H1 (cell line): ENCODE measurements around the gene IZUMO2. TPM values are rescaled to one million over a fixed set of nuclear protein-coding genes. Genes with fewer than 3 reads are reported as not detected.
"Not testable (repeated sequence)": the region's sequence is repeated elsewhere in the genome, so short reads cannot be mapped to it uniquely, and the experiment has no call there.

Experiments
- CTCF ChIA-PET: fragments of 300-600 bp; sonication (Branson Sonifier 250); formaldehyde crosslinking; loops from one replicate; lab custom pipeline; 2021; ENCODE audit not compliant: partially characterized antibody; lab: Charles Lee
- POLR2A ChIA-PET: fragments of 300-600 bp; sonication (Branson Sonifier 250); formaldehyde crosslinking; loops from one replicate; lab custom pipeline; 2021; ENCODE audit warnings: inconsistent platforms; ENCODE audit not compliant: partially characterized antibody; lab: Charles Lee
- DNase-seq, 2 experiments: peaks; one replicate each; pipeline versions ENCODE4 v3.0.0 to v3.0.0-alpha.2; 2010 to 2022; ENCODE audit warnings: low spot score in 2 of 2, low read depth in 1 of 2, mixed read lengths in 1 of 2
- FAIRE-seq: peaks from 2 replicates; lab custom pipeline; 2011; peaks lifted over from hg19 to GRCh38; lab: Jason Lieb, UNC
- H2AFZ ChIP-seq: 2 replicates; pipeline ENCODE4 v1.8.1; 2012; ENCODE audit warnings: low read length, inconsistent platforms
- H2AK5ac ChIP-seq: 2 replicates; pipeline ENCODE4 v1.6.1; 2013; ENCODE audit warnings: low read depth, low read length
- H2BK120ac ChIP-seq: replicated peaks from 2 replicates; pipeline ENCODE3; 2013; ENCODE audit warnings: low read depth, low read length, inconsistent platforms
- H2BK12ac ChIP-seq: 2 replicates; pipeline ENCODE4 v1.6.1; 2013; ENCODE audit warnings: low read depth, low read length
- H2BK15ac ChIP-seq: 2 replicates; pipeline ENCODE4 v1.6.1; 2013; ENCODE audit warnings: low read length
- H2BK20ac ChIP-seq: 2 replicates; pipeline ENCODE4 v1.6.1; 2013; ENCODE audit warnings: low read length
- H2BK5ac ChIP-seq: 2 replicates; pipeline ENCODE4 v1.6.1; 2013; ENCODE audit warnings: low read depth, low read length
- H3K14ac ChIP-seq: 2 replicates; pipeline ENCODE4 v1.6.1; 2013; ENCODE audit warnings: inconsistent platforms; ENCODE audit not compliant: insufficient read length
- H3K18ac ChIP-seq: 2 replicates; pipeline ENCODE4 v1.6.1; 2013; ENCODE audit warnings: low read length; ENCODE audit errors: extremely low read depth
- H3K23ac ChIP-seq: 2 replicates; pipeline ENCODE4 v1.6.1; 2013; ENCODE audit warnings: inconsistent platforms; ENCODE audit not compliant: insufficient read length
- H3K23me2 ChIP-seq: 2 replicates; pipeline ENCODE4 v1.6.1; 2013; ENCODE audit warnings: low read depth, low read length
- H3K27ac ChIP-seq: 2 replicates; pipeline ENCODE4 v1.6.1; 2011; ENCODE audit warnings: low read depth, low read length, inconsistent platforms
- H3K27me3 ChIP-seq, 4 experiments: replicated peaks in 1 of 4; 1 replicate in 1 of 4; 2 replicates in 3 of 4; pipeline versions ENCODE4 v1.6.1 to v1.8.1; 2011 to 2013; ENCODE audit warnings: low read length in 3 of 4, mild to moderate bottlenecking in 3 of 4, inconsistent platforms in 2 of 4, mixed read lengths in 2 of 4, moderate library complexity in 1 of 4; ENCODE audit not compliant: control insufficient read depth in 3 of 4, insufficient read depth in 3 of 4; ENCODE audit errors: extremely low read depth in 1 of 4
- H3K36me3 ChIP-seq, 4 experiments: 2 replicates each; pipeline versions ENCODE4 v1.6.1 to v1.8.1; 2011 to 2013; ENCODE audit warnings: mild to moderate bottlenecking in 4 of 4, low read length in 3 of 4, moderate library complexity in 2 of 4, control low read depth in 1 of 4, inconsistent platforms in 1 of 4; ENCODE audit not compliant: insufficient read depth in 4 of 4, control insufficient read depth in 2 of 4
- H3K4ac ChIP-seq: replicated peaks from 2 replicates; pipeline ENCODE3; 2013; ENCODE audit warnings: low read length, low read depth, mixed read lengths, inconsistent platforms; ENCODE audit not compliant: insufficient read length
- H3K4me1 ChIP-seq, 4 experiments: replicated peaks in 1 of 4; 1 replicate in 1 of 4; 2 replicates in 3 of 4; pipeline versions ENCODE4 v1.6.1 to v1.8.1; 2011 to 2013; ENCODE audit warnings: low read length in 3 of 4, inconsistent platforms in 2 of 4, mixed read lengths in 1 of 4; ENCODE audit not compliant: insufficient read depth in 4 of 4, control insufficient read depth in 3 of 4
- H3K4me2 ChIP-seq, 2 experiments: 2 replicates each; pipeline versions ENCODE4 v1.6.1 to v1.8.1; 2011 to 2013; ENCODE audit warnings: low read depth in 2 of 2, low read length in 2 of 2, control low read depth in 1 of 2, inconsistent platforms in 1 of 2, mild to moderate bottlenecking in 1 of 2; ENCODE audit not compliant: insufficient read depth in 1 of 2
- H3K4me3 ChIP-seq, 4 experiments: fragments of 200-600, 300-600 bp in 1 of 4; sonication (generic), shearing (Covaris generic), sonication (Bioruptor Twin) in 1 of 4; 2 replicates each; pipeline versions ENCODE4 v1.5.1 to v1.8.1; 2011 to 2016; ENCODE audit warnings: low read length in 4 of 4, low read depth in 3 of 4, control low read depth in 2 of 4, inconsistent platforms in 2 of 4, mild to moderate bottlenecking in 2 of 4, mixed read lengths in 1 of 4, moderate library complexity in 1 of 4; ENCODE audit not compliant: insufficient read depth in 2 of 4; ENCODE audit errors: extremely low read depth in 1 of 4
- H3K56ac ChIP-seq: replicated peaks from 2 replicates; pipeline ENCODE3; 2013; ENCODE audit warnings: low read depth, mild to moderate bottlenecking, mixed read lengths, low read length, inconsistent platforms; ENCODE audit not compliant: insufficient read length
- H3K79me1 ChIP-seq: 2 replicates; pipeline ENCODE4 v1.6.1; 2013; ENCODE audit warnings: low read depth, low read length, control low read depth
- H3K79me2 ChIP-seq, 2 experiments: 2 replicates each; pipeline versions ENCODE4 v1.6.1 to v1.8.1; 2012 to 2013; ENCODE audit warnings: low read length in 2 of 2, mild to moderate bottlenecking in 2 of 2, inconsistent platforms in 1 of 2; ENCODE audit not compliant: insufficient read depth in 2 of 2, control insufficient read depth in 1 of 2
- H3K9ac ChIP-seq, 4 experiments: replicated peaks in 1 of 4; 1 replicate in 1 of 4; 2 replicates in 3 of 4; pipeline versions ENCODE4 v1.6.1 to v1.8.1; 2011 to 2013; ENCODE audit warnings: low read depth in 3 of 4, low read length in 3 of 4, control low read depth in 2 of 4, mild to moderate bottlenecking in 2 of 4, moderate library complexity in 2 of 4, inconsistent platforms in 1 of 4; ENCODE audit errors: extremely low read depth in 1 of 4
- H3K9me3 ChIP-seq, 2 experiments: 2 replicates each; pipeline versions ENCODE4 v1.6.1 to v1.8.1; 2012 to 2013; ENCODE audit warnings: mild to moderate bottlenecking in 2 of 2, moderate library complexity in 2 of 2, control low read depth in 1 of 2, inconsistent platforms in 1 of 2, low read depth in 1 of 2, low read length in 1 of 2, mixed read lengths in 1 of 2; ENCODE audit not compliant: insufficient read depth in 2 of 2
- H4K20me1 ChIP-seq, 2 experiments: replicated peaks in 1 of 2; 2 replicates each; pipeline versions ENCODE3 to v1.8.1; 2011 to 2013; ENCODE audit warnings: inconsistent platforms in 2 of 2, low read length in 2 of 2, mild to moderate bottlenecking in 1 of 2; ENCODE audit not compliant: insufficient read depth in 2 of 2, control insufficient read depth in 1 of 2
- H4K5ac ChIP-seq: 2 replicates; pipeline ENCODE4 v1.6.1; 2013; ENCODE audit warnings: low read length, low read depth, mixed read lengths, inconsistent platforms; ENCODE audit not compliant: insufficient read length
- H4K8ac ChIP-seq: 2 replicates; pipeline ENCODE4 v1.8.0; 2013; ENCODE audit warnings: mild to moderate bottlenecking, moderate library complexity, low read length, inconsistent platforms; ENCODE audit not compliant: insufficient read depth; ENCODE audit errors: extremely low read depth
- H4K91ac ChIP-seq: replicated peaks from 2 replicates; pipeline ENCODE3; 2013; ENCODE audit warnings: low read length, mixed read lengths, inconsistent platforms; ENCODE audit not compliant: insufficient read length
- WGBS, 2 experiments: shearing (Covaris generic) in 1 of 2; methylation state at CpG; one replicate each; pipeline versions ENCODE4 v1.1.6 to v1.1.7; 2013 to 2015; ENCODE audit warnings: low lambda C conversion rate in 2 of 2, mixed read lengths in 2 of 2, inconsistent platforms in 1 of 2, low coverage in 1 of 2, missing lambda C conversion rate in 1 of 2; ENCODE audit not compliant: insufficient replicate concordance in 2 of 2, insufficient coverage in 1 of 2, insufficient read length in 1 of 2; ENCODE audit errors: extremely low coverage in 1 of 2, missing lambda C conversion rate in 1 of 2; 5-methylcytosine and 5-hydroxymethylcytosine counted together
- polyA plus RNA-seq, 7 experiments: library from polyadenylated mRNA; depleted of rRNA in 3 of 7; stranded (reverse) in 5 of 7; unstranded in 2 of 7; fragments of >200 nt in 5 of 7; fragments of 200-250 nt in 2 of 7; gene quantifications; 1 replicate in 5 of 7; 2 replicates in 1 of 7; 4 replicates in 1 of 7; pipeline versions ENCODE4 v1.2.1 to v1.2.3, GENCODE V29; 2011 to 2013; ENCODE audit warnings: missing spikeins in 2 of 7, mixed read lengths in 2 of 7
- total RNA-seq: library from RNA; stranded (reverse); fragmentation: NEBNext Ultra II Directional; extraction: Animal tissue kit (Norgen Biotek cat#: 25700); gene quantifications from 2 replicates; pipeline ENCODE4 v1.2.1, GENCODE V29; 2021

IZUMO2 gene
- total and polyA plus RNA-seq, 2 of the 8 experiments (the other 6 are each of a cell fraction or from before 2014, with no cell fraction given), result 1.7 to 1.9 TPM

DNA sequence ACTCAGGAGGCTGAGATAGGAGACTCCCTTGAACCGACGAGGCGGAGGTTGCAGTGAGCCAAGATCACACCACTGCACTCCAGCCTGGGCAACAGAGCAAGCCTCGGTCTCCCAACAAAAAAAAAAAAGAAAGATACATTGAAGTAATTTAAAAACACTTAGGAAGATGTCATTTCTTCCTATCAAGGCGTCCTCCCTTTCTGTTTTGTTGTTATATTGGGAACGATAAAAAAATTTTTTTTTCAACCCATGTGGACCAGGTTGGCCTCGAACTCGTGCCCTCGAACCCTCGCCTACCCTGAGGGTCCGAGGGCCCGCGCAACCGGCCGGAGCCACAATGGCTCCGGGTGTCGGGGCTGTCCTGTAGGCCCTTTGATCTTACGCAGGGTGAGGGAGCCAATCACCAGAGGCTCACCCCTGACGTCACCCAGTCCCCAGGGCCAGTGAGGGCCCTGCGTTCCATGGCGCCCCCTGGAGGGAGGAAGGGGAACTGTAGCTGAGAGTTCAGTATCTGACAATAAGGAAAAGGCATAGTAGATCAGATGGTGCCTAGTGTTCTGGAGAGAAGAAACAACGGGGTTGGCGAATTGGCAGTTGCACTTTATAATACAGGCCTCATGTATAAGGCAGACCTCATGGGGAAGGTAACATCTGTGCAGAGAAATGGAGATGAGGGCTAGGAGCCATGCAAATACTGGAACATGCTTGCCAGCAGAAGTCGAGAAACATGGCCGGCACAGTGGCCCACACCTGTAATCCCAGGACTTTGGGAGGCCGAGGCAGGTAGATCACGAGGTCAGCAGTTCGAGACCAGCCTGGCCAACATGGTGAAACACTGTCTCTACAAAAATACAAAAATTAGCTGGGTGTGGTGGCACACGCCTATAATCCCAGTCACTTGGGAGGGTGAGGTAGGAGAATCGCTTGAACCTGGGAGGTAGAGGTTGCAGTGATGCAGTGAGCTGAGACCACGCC is 29.3 kb downstream of the IZUMO2 start:
- DNase-seq, H3K9ac ChIP-seq, H3K4me2 ChIP-seq, H4K8ac ChIP-seq, H2AFZ ChIP-seq, H2BK5ac ChIP-seq, H3K23me2 ChIP-seq, H3K56ac ChIP-seq, H3K9me3 ChIP-seq, H3K79me1 ChIP-seq, H2BK20ac ChIP-seq, H3K4ac ChIP-seq, H3K27me3 ChIP-seq, FAIRE-seq, H2BK15ac ChIP-seq, H3K36me3 ChIP-seq, H3K23ac ChIP-seq, H3K79me2 ChIP-seq, H2AK5ac ChIP-seq, H3K27ac ChIP-seq, H2BK12ac ChIP-seq, H4K20me1 ChIP-seq, H4K5ac ChIP-seq, H3K4me3 ChIP-seq, H3K14ac ChIP-seq, POLR2A ChIA-PET, H3K4me1 ChIP-seq, H2BK120ac ChIP-seq, H3K18ac ChIP-seq, H4K91ac ChIP-seq: not testable (repeated sequence)
- CTCF ChIA-PET, result interaction anchor here (0.7 kb wide), 1 partner anchor 84 kb away, joined by 5 read pairs; no protein-coding TSS in a partner anchor
- 75% methylated on average over 19 of the region's 31 CpGs; no CpG with 5 or more reads in 1 of the 2 experiments for WGBS, 2 experiments
